DND-41 (cell line): Measurements from ENCODE around the gene NEK9.
A peak's percentile ranks its signal among the peaks of the same experiment; 100 is the strongest.

Source experiments
- ATAC-seq: fragments of 200-7000 bp; cut with Tn5 transposase; 3 replicates; pipeline ENCODE4 v1.9.1; 2021; ENCODE audit warnings: low read depth; ENCODE audit not compliant: insufficient read depth
- DNase-seq: peaks from one replicate; pipeline ENCODE4 v3.0.0-alpha.2; 2020
- H2AFZ ChIP-seq: 2 replicates; pipeline ENCODE4 v1.6.0; 2012; ENCODE audit warnings: low read depth, low read length
- H3K27ac ChIP-seq: 2 replicates; pipeline ENCODE4 v1.5.1; 2012; ENCODE audit warnings: low read length, inconsistent platforms
- H3K27me3 ChIP-seq: fragments of 200-600 bp; sonication (generic); 2 replicates; pipeline ENCODE4 v1.6.0; 2012; ENCODE audit warnings: low read length, mild to moderate bottlenecking, inconsistent platforms; ENCODE audit not compliant: insufficient read depth, poor library complexity
- H3K36me3 ChIP-seq: 2 replicates; pipeline ENCODE4 v1.5.1; 2012; ENCODE audit warnings: low read length, inconsistent platforms; ENCODE audit not compliant: insufficient read depth
- H3K4me1 ChIP-seq: 2 replicates; pipeline ENCODE4 v1.5.1; 2012; ENCODE audit warnings: mild to moderate bottlenecking, low read length; ENCODE audit not compliant: insufficient read depth
- H3K4me2 ChIP-seq: 2 replicates; pipeline ENCODE4 v1.6.0; 2012; ENCODE audit warnings: mild to moderate bottlenecking, moderate library complexity, low read length, inconsistent platforms; ENCODE audit not compliant: insufficient read depth
- H3K4me3 ChIP-seq, 2 experiments: fragments of 200-600 bp in 1 of 2; shearing (Covaris generic) in 1 of 2; 2 replicates each; pipeline ENCODE4 v1.5.1; 2012 to 2016; ENCODE audit warnings: inconsistent platforms in 2 of 2, low read length in 2 of 2, mild to moderate bottlenecking in 2 of 2, low read depth in 1 of 2, moderate library complexity in 1 of 2
- H3K79me2 ChIP-seq: 2 replicates; pipeline ENCODE4 v1.6.0; 2012; ENCODE audit warnings: low read length, inconsistent platforms; ENCODE audit not compliant: insufficient read depth
- H3K9ac ChIP-seq: 2 replicates; pipeline ENCODE4 v1.6.0; 2012; ENCODE audit warnings: low read depth, mild to moderate bottlenecking, inconsistent platforms, low read length, moderate library complexity
- H3K9me3 ChIP-seq: 2 replicates; pipeline ENCODE4 v1.5.1; 2012; ENCODE audit warnings: low read length, moderate library complexity, mild to moderate bottlenecking, inconsistent platforms; ENCODE audit not compliant: insufficient read depth, severe bottlenecking
- H4K20me1 ChIP-seq: 2 replicates; pipeline ENCODE4 v1.6.0; 2012; ENCODE audit warnings: low read length; ENCODE audit not compliant: insufficient read depth
- EZH2 ChIP-seq: IDR thresholded peaks from 3 replicates; pipeline ENCODE4 v1.6.1; 2012; ENCODE audit warnings: borderline replicate concordance, low read depth, mild to moderate bottlenecking, moderate library complexity, low read length, inconsistent platforms; ENCODE audit not compliant: severe bottlenecking
- TF ChIP-seq, protein P1 (sequence below): IDR thresholded peaks from 2 replicates; pipeline ENCODE4 v1.5.1; 2012; ENCODE audit warnings: borderline replicate concordance, low read length, moderate library complexity, mild to moderate bottlenecking; ENCODE audit not compliant: poor library complexity, severe bottlenecking; ENCODE audit errors: extremely low read depth

NEK9 gene

DNA sequence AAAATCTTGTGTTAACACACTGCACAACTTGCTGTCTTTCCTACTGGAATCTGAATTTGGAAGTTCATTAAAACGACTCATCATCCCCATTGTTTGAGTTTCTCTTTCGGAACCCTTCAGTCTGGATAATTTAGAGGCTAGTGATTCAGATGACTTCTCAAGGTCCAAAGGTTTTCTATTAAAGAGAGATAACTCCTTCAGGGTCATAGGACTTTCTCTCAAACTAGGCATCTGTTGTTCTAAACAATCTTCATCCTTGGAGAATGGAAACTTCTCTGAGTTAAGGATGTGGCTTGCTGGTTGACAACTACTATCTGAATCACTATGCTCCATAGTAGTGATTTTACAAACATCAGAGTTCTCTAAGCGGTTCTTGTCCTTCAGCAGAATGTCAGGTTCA lies 79.9 kb downstream of the NEK9 start:
- peaks cover 27% of the 10 kb centered on the region for H3K36me3 ChIP-seq
- no peaks in the 10 kb centered on the region for H3K27me3 ChIP-seq
- peaks cover 79% of the 10 kb centered on the region for H3K79me2 ChIP-seq
- DNase-seq (no peak), ATAC-seq (no peak)
- 0 out of 2 replicates have a peak overlapping the region, but pooled peaks have one; percentile 14 for H3K4me2 ChIP-seq
- H2AFZ ChIP-seq, result no peak overlapping the region
- no peak overlapping the region for H3K4me3 ChIP-seq
- TF ChIP-seq, protein P1, sequence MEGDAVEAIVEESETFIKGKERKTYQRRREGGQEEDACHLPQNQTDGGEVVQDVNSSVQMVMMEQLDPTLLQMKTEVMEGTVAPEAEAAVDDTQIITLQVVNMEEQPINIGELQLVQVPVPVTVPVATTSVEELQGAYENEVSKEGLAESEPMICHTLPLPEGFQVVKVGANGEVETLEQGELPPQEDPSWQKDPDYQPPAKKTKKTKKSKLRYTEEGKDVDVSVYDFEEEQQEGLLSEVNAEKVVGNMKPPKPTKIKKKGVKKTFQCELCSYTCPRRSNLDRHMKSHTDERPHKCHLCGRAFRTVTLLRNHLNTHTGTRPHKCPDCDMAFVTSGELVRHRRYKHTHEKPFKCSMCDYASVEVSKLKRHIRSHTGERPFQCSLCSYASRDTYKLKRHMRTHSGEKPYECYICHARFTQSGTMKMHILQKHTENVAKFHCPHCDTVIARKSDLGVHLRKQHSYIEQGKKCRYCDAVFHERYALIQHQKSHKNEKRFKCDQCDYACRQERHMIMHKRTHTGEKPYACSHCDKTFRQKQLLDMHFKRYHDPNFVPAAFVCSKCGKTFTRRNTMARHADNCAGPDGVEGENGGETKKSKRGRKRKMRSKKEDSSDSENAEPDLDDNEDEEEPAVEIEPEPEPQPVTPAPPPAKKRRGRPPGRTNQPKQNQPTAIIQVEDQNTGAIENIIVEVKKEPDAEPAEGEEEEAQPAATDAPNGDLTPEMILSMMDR, result no peak
- H3K27ac ChIP-seq, result no peak overlapping the region
- no peak overlapping the region for H3K9ac ChIP-seq
- peaks cover 2% of the 10 kb centered on the region; the same call in 1 of the 2 replicates for H4K20me1 ChIP-seq
- H3K9me3 ChIP-seq, result no peaks in the 10 kb centered on the region
- H3K4me1 ChIP-seq, result peaks cover 55% of the 10 kb centered on the region

DNA sequence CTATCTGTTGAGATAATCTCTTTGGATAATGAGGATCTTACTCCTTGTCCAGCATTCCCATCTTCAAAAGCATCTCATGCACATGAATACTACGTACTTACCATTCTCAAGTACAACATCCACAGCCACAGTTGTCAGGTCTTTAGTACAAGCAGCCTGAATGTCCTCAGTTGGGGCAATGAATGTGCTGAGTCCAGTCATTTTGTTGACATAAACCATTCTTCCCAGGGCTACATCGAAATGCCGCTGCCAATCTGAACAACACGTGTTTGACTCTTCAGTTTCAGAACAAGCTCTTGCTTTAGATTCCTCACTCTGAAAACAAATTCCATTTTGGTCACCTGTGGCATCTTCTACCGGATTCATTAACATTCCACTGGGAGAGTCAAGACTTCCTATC lies 80.6 kb downstream of the NEK9 start:
- DNase-seq (no peak), ATAC-seq (no peak)
- no peak for TF ChIP-seq EZH2
- TF ChIP-seq, protein P1, result no peak
- Histone ChIP-seq H3K9me3 (no peaks in the 10 kb centered on the region), H3K27me3 (no peaks in the 10 kb centered on the region), H3K9ac (no peak overlapping the region), H3K36me3 (peaks cover 33% of the 10 kb centered on the region), H3K4me3 (no peak overlapping the region), H2AFZ (no peak overlapping the region), H3K4me1 (peaks cover 49% of the 10 kb centered on the region), H4K20me1 (peaks cover 5% of the 10 kb centered on the region; the same call in 1 of the 2 replicates), H3K27ac (no peak overlapping the region), H3K4me2 (peak overlapping the region; percentile 14; the same call in 1 of the 2 replicates), H3K79me2 (peaks cover 77% of the 10 kb centered on the region)

DNA sequence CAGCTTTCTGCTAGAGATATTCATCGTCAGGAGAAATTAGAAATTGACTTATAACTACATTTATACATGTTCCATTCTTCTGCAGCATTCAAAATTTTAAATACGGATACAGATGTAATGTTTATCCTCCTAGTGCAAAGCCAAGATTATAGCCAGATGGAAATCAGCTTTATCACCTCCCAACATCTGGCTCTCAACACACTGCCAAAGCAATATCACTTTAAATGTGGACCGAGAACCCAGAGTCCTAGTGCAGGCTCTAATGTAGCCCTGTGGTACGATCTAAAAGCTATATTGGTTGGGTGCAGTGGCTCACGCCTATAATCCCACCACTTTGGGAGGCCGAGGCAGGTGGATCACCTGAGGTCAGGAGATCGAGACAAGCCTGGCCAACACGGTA lies 82.1 kb downstream of the NEK9 start:
- no peaks in the 10 kb centered on the region for H3K9me3 ChIP-seq
- peaks cover 64% of the 10 kb centered on the region for H3K79me2 ChIP-seq
- no peaks in the 10 kb centered on the region for H3K27me3 ChIP-seq
- peaks cover 38% of the 10 kb centered on the region for H3K4me1 ChIP-seq
- H3K9ac ChIP-seq, result no peak overlapping the region
- H3K4me2 ChIP-seq, result peak overlapping the region; percentile 26; the same call in 1 of the 2 replicates
- H2AFZ ChIP-seq, result no peak overlapping the region
- TF ChIP-seq, protein P1, result no peak
- no peak for TF ChIP-seq EZH2
- H3K36me3 ChIP-seq, result peaks cover 41% of the 10 kb centered on the region
- ATAC-seq, result no peak
- H4K20me1 ChIP-seq, result peaks cover 5% of the 10 kb centered on the region; the same call in 1 of the 2 replicates
- H3K27ac ChIP-seq, result no peak overlapping the region
- no peak overlapping the region for H3K4me3 ChIP-seq
- no peak for DNase-seq
